ENCODE data around the gene CABP7. TPM values are rescaled to one million over a fixed set of nuclear protein-coding genes. Genes with fewer than 3 reads are reported as not detected.

The CABP7 gene
- total RNA-seq, 1 experiment from 2014 or later = not detected

DNA sequence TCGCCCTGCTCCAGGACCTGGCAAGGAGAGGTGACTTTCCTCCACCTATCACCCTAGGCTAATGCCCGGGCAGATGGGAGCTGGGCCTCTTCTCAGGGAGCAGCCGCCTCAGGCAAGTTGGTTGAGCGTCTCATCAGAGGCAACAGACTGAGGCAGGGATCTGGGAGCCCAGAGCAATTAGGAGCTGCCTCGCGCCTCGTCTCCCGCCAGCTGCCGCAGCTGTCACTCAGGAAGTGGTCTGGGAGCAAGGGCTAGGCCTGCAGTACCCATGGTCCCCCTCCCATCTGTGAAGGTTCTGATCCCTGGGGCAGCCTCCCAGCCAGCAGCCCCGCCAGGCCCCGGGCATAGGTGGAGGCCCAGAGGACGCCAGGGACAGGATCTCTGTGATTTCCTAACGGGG, 4.6 kb upstream of the CABP7 start:
- H3K4me1 ChIP-seq (ENCODE audit: low read length) = no peaks in the 10 kb centered on the region
- H3K79me2 ChIP-seq (ENCODE audit: low read length) = no peaks in the 10 kb centered on the region
- H3K9me3 ChIP-seq (ENCODE audit: low read length) = no peaks in the 10 kb centered on the region
- H3K4me2 ChIP-seq (ENCODE audit: low read depth, low read length, poor library complexity, severe bottlenecking) = no peak overlapping the region
- H3K27ac ChIP-seq (ENCODE audit: low read length) = no peak overlapping the region
- H3K9ac ChIP-seq (ENCODE audit: low read length) = no peak overlapping the region
- no peaks in the 10 kb centered on the region for H3K9me2 ChIP-seq (replicated peaks; ENCODE audit: insufficient read depth, low read length)
- H3K27me3 ChIP-seq (ENCODE audit: low read length) = no peaks in the 10 kb centered on the region
- H3K36me3 ChIP-seq (ENCODE audit: insufficient read depth, low read length) = no peaks in the 10 kb centered on the region
- H4K20me1 ChIP-seq (ENCODE audit: insufficient read depth, low read depth, low read length) = peaks cover 10% of the 10 kb centered on the region; the same call in 1 of the 2 replicates
- no peak for DNase-seq
- no peak overlapping the region for H2AFZ ChIP-seq (ENCODE audit: low read length)
- no peak overlapping the region for H3K4me3 ChIP-seq (ENCODE audit: low read length)

DNA sequence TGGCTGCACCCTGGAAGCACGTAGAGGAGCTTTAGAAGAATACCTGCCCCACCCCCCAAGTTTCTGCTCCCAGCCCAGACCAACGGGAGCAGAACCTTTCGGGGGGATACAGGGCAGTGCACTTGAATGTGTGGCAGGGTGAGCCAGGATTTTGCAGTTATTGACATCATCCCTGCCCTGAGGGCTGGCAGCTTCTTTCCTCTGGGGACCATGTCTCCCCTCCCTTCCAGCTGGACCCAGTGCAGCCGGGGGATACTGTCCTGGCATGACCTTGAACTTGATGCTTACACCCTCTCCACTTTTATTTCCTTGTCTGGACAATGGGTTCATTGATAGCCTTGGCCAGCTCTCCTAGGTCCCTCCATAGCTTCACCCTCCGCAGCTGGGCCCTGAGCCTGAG, 4.1 kb upstream of the CABP7 start:
- H3K9me2 ChIP-seq (replicated peaks; ENCODE audit: insufficient read depth, low read length) = no peaks in the 10 kb centered on the region
- H4K20me1 ChIP-seq (ENCODE audit: insufficient read depth, low read depth, low read length) = peaks cover 10% of the 10 kb centered on the region; the same call in 1 of the 2 replicates
- H3K36me3 ChIP-seq (ENCODE audit: insufficient read depth, low read length) = no peaks in the 10 kb centered on the region
- H3K27ac ChIP-seq (ENCODE audit: low read length) = no peak overlapping the region
- H3K4me1 ChIP-seq (ENCODE audit: low read length) = no peaks in the 10 kb centered on the region
- H3K4me2 ChIP-seq (ENCODE audit: low read depth, low read length, poor library complexity, severe bottlenecking) = no peak overlapping the region
- no peak overlapping the region for H3K9ac ChIP-seq (ENCODE audit: low read length)
- H2AFZ ChIP-seq (ENCODE audit: low read length) = no peak overlapping the region
- H3K4me3 ChIP-seq (ENCODE audit: low read length) = no peak overlapping the region
- H3K79me2 ChIP-seq (ENCODE audit: low read length) = no peaks in the 10 kb centered on the region
- DNase-seq = no peak
- H3K9me3 ChIP-seq (ENCODE audit: low read length) = no peaks in the 10 kb centered on the region
- no peaks in the 10 kb centered on the region for H3K27me3 ChIP-seq (ENCODE audit: low read length)

DNA sequence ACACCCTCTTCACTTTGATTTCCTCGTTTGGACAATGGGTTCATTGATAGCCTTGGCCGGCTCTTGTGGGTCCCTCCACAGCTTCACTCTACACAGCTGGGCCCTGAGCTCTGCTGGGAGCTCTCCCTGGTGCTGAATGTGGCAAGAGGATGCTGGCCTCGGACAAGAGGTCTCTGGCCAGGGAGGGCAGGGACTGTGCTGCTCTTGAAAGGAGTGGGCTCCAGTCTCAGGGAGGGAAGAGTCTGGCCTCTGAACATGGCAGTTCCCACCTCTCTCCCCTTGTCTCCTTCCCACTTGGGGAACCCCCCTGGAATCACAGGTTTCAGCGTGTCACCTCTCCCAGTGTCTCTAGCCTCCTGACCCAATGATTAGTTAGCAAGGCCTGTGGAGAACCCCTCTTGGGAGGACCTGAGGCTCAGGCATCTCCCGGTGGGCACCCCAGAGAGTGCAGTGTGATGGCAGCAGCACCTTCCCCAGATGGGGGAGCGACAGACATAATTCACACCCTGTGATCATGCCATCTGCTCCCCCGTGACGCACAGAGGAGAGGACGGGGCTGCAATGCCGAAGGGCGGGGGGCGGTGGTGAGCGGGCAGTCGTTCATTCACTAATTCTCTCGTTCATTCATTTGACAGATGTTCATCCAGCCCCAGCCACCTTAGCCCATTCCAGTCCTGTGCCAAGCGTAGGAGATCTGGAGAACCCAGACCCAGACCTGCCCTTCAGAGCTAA, 2.8 kb upstream of the CABP7 start:
- H3K4me3 ChIP-seq (ENCODE audit: low read length) = no peak overlapping the region
- H3K27ac ChIP-seq (ENCODE audit: low read length) = no peak overlapping the region
- H3K4me1 ChIP-seq (ENCODE audit: low read length) = no peaks in the 10 kb centered on the region
- H3K79me2 ChIP-seq (ENCODE audit: low read length) = no peaks in the 10 kb centered on the region
- H3K4me2 ChIP-seq (ENCODE audit: low read depth, low read length, poor library complexity, severe bottlenecking) = no peak overlapping the region
- H3K27me3 ChIP-seq (ENCODE audit: low read length) = no peaks in the 10 kb centered on the region
- H3K9me2 ChIP-seq (replicated peaks; ENCODE audit: insufficient read depth, low read length) = no peaks in the 10 kb centered on the region
- peaks cover 10% of the 10 kb centered on the region; the same call in 1 of the 2 replicates for H4K20me1 ChIP-seq (ENCODE audit: insufficient read depth, low read depth, low read length)
- H3K9me3 ChIP-seq (ENCODE audit: low read length) = no peaks in the 10 kb centered on the region
- H3K36me3 ChIP-seq (ENCODE audit: insufficient read depth, low read length) = no peaks in the 10 kb centered on the region
- peak; percentile 81 for DNase-seq
- no peak overlapping the region for H2AFZ ChIP-seq (ENCODE audit: low read length)
- no peak overlapping the region for H3K9ac ChIP-seq (ENCODE audit: low read length)

DNA sequence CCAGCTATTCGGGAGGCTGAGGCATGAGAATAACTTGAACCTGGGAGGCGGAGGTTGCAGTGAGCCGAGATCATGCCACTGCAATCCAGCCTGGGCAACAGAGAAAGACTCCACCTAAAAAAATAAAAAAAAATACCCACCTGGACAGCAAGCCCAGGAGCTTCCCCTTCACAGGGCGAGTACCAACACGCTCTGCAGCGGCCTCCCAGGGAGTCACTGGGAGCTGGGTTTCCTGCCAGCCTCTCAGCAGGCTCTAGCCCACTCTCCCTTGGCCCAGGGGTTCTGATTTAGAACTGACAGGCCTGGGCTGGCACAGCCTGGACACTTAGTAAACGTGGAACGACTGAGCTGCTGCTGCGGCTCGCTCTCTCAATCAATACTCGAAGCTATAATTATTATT, 2.0 kb upstream of the CABP7 start:
- no peak for DNase-seq
- Histone ChIP-seq H3K9ac (ENCODE audit: low read length) (no peak overlapping the region), H3K4me2 (ENCODE audit: low read depth, low read length, poor library complexity, severe bottlenecking) (no peak overlapping the region), H3K9me3 (ENCODE audit: low read length) (no peaks in the 10 kb centered on the region), H2AFZ (ENCODE audit: low read length) (no peak overlapping the region), H3K4me3 (ENCODE audit: low read length) (no peak overlapping the region), H3K4me1 (ENCODE audit: low read length) (no peaks in the 10 kb centered on the region), H3K36me3 (ENCODE audit: insufficient read depth, low read length) (no peaks in the 10 kb centered on the region), H3K79me2 (ENCODE audit: low read length) (no peaks in the 10 kb centered on the region), H3K27me3 (ENCODE audit: low read length) (no peaks in the 10 kb centered on the region), H3K9me2 (replicated peaks; ENCODE audit: insufficient read depth, low read length) (no peaks in the 10 kb centered on the region), H4K20me1 (ENCODE audit: insufficient read depth, low read depth, low read length) (peaks cover 10% of the 10 kb centered on the region; the same call in 1 of the 2 replicates), H3K27ac (ENCODE audit: low read length) (no peak overlapping the region)

DNA sequence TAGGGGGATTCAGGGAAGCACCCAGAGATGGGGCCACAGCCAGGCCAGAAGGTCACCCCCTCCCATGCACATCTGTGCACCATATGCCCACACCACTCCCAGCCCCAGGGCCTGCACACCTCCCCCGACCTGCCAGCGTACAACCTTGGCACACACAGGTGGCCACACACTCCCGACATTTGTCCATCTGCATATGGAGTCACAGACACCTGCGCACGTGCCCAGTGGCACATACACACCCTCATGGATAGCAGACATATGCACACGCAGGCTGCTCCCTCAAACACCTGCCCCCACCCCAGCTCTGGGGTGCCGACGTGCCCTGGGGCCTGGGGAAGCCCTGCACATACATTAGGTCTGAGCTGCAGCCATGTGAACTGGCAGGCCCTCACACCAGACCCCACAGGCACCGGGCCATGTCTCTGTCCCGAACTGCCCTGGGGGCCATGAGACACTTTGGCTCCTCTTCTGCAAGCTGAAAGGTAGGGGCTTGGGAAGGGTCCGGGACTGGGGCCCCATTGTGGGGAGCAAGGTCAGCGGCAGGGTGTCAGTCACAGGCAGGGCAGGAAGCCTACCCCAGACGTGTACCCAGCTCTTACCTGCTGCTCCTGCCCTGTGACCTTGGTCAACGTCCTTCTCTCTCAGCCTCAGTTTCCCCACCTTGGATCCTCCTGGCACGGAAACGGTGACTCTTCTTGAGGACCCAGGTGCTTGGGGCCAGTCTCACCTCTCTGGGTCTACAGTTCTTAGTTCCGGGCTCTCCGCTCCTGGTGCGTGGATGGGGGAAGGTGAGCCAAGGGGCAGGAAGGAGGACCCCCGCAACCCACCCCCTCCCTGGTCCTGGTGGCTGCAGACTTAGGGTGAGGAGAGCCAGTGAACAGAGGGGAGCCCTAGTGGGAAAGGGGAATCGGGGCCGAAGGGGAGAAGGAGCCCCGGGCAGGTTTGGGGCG, 579 bp upstream of the CABP7 start:
- Histone ChIP-seq H3K9ac (ENCODE audit: low read length) (no peak overlapping the region), H3K79me2 (ENCODE audit: low read length) (no peaks in the 10 kb centered on the region), H3K4me1 (ENCODE audit: low read length) (no peaks in the 10 kb centered on the region), H3K9me2 (replicated peaks; ENCODE audit: insufficient read depth, low read length) (no peaks in the 10 kb centered on the region), H3K9me3 (ENCODE audit: low read length) (no peaks in the 10 kb centered on the region), H3K27ac (ENCODE audit: low read length) (no peak overlapping the region), H2AFZ (ENCODE audit: low read length) (no peak overlapping the region), H3K4me3 (ENCODE audit: low read length) (no peak overlapping the region), H3K4me2 (ENCODE audit: low read depth, low read length, poor library complexity, severe bottlenecking) (no peak overlapping the region), H3K27me3 (ENCODE audit: low read length) (no peaks in the 10 kb centered on the region), H3K36me3 (ENCODE audit: insufficient read depth, low read length) (no peaks in the 10 kb centered on the region), H4K20me1 (ENCODE audit: insufficient read depth, low read depth, low read length) (peaks cover 10% of the 10 kb centered on the region; the same call in 1 of the 2 replicates)
- no peak for DNase-seq

DNA sequence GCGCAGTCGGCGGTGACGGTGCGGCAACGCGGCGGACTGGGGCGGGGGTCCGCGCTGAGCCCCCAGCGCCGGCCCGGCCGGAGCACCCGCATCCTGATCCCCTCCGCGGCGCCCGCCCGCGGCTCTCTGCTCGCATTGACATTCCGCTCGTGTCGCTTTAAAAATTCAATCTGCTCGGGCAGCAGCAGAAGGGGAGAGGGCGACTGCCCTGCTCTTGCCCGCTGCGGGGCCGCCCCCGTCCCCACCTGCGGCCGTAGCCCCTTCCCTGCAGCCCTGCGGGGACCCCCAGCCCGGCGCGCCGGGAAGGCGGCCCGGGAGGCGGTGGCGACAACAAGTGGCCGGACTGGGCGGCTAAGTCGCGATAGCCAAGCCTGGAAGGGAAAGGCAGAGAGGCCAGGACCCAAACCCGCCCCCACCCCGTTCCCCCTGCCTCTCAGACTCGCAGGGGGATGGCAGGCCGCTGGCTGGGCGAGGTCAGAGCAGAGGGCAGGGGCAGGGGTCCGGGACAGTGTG, 1.1 kb downstream of the CABP7 start:
- H3K4me2 ChIP-seq (ENCODE audit: low read depth, low read length, poor library complexity, severe bottlenecking) = no peak overlapping the region
- no peaks in the 10 kb centered on the region for H3K27me3 ChIP-seq (ENCODE audit: low read length)
- no peak overlapping the region for H2AFZ ChIP-seq (ENCODE audit: low read length)
- H3K36me3 ChIP-seq (ENCODE audit: insufficient read depth, low read length) = no peaks in the 10 kb centered on the region
- H3K9me3 ChIP-seq (ENCODE audit: low read length) = no peaks in the 10 kb centered on the region
- no peaks in the 10 kb centered on the region for H3K4me1 ChIP-seq (ENCODE audit: low read length)
- no peak overlapping the region for H3K27ac ChIP-seq (ENCODE audit: low read length)
- peaks cover 6% of the 10 kb centered on the region; the same call in 1 of the 2 replicates for H4K20me1 ChIP-seq (ENCODE audit: insufficient read depth, low read depth, low read length)
- H3K9me2 ChIP-seq (replicated peaks; ENCODE audit: insufficient read depth, low read length) = no peaks in the 10 kb centered on the region
- no peak for DNase-seq
- no peaks in the 10 kb centered on the region for H3K79me2 ChIP-seq (ENCODE audit: low read length)
- no peak overlapping the region for H3K4me3 ChIP-seq (ENCODE audit: low read length)
- H3K9ac ChIP-seq (ENCODE audit: low read length) = no peak overlapping the region

DNA sequence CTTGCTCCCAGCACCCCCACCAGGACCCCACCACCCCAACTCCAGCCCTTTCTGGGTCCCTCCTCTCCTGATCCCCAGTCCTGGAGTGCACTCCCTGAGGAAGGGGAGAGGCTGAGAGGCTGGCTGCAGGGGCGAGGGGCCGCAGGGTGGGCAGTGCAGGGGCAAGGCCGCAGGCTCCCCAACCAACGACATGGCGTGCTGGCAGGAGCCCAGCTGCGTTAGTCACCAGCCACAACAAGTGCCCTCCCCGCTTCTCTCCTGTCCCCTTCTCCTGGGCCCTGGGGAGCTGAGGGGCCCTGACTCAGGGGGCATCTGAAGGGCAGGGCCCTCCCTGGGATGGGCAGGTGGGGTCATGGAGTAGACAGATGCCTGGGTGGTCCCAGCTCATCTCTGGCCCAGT, 2.3 kb downstream of the CABP7 start:
- no peak for DNase-seq
- no peaks in the 10 kb centered on the region for H3K4me1 ChIP-seq (ENCODE audit: low read length)
- H3K27ac ChIP-seq (ENCODE audit: low read length) = no peak overlapping the region
- H2AFZ ChIP-seq (ENCODE audit: low read length) = no peak overlapping the region
- no peaks in the 10 kb centered on the region for H3K9me2 ChIP-seq (replicated peaks; ENCODE audit: insufficient read depth, low read length)
- H3K4me2 ChIP-seq (ENCODE audit: low read depth, low read length, poor library complexity, severe bottlenecking) = no peak overlapping the region
- no peaks in the 10 kb centered on the region for H3K36me3 ChIP-seq (ENCODE audit: insufficient read depth, low read length)
- no peaks in the 10 kb centered on the region for H3K79me2 ChIP-seq (ENCODE audit: low read length)
- no peaks in the 10 kb centered on the region for H3K9me3 ChIP-seq (ENCODE audit: low read length)
- H4K20me1 ChIP-seq (ENCODE audit: insufficient read depth, low read depth, low read length) = peaks cover 5% of the 10 kb centered on the region; the same call in 1 of the 2 replicates
- no peak overlapping the region for H3K4me3 ChIP-seq (ENCODE audit: low read length)
- H3K27me3 ChIP-seq (ENCODE audit: low read length) = no peaks in the 10 kb centered on the region
- H3K9ac ChIP-seq (ENCODE audit: low read length) = no peak overlapping the region

DNA sequence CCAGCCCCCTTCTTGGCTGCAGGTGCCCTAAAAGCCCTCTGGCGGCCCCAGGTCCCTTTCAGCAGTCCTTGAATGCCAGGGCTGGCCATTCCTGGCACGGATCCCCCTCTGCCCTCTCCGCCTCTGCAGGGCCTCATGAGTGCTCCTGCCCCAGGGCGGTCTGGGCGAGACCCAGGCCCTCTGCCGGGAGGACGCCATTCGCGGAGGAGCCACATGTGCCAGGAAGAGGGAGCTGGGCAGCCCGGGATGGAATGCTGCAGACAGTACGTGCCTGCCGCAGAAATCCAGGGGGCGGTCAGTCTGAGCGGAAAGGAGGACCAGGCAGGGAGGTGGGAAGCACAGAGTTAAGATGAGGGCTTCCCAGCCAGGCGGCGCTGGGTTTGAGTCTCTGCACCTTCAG, 2.8 kb downstream of the CABP7 start:
- DNase-seq = no peak
- no peaks in the 10 kb centered on the region for H3K27me3 ChIP-seq (ENCODE audit: low read length)
- no peak overlapping the region for H3K9ac ChIP-seq (ENCODE audit: low read length)
- H3K4me3 ChIP-seq (ENCODE audit: low read length) = no peak overlapping the region
- H3K4me2 ChIP-seq (ENCODE audit: low read depth, low read length, poor library complexity, severe bottlenecking) = no peak overlapping the region
- H3K9me3 ChIP-seq (ENCODE audit: low read length) = no peaks in the 10 kb centered on the region
- H3K4me1 ChIP-seq (ENCODE audit: low read length) = no peaks in the 10 kb centered on the region
- H3K9me2 ChIP-seq (replicated peaks; ENCODE audit: insufficient read depth, low read length) = no peaks in the 10 kb centered on the region
- H3K27ac ChIP-seq (ENCODE audit: low read length) = no peak overlapping the region
- H3K36me3 ChIP-seq (ENCODE audit: insufficient read depth, low read length) = no peaks in the 10 kb centered on the region
- peaks cover 5% of the 10 kb centered on the region; the same call in 1 of the 2 replicates for H4K20me1 ChIP-seq (ENCODE audit: insufficient read depth, low read depth, low read length)
- H2AFZ ChIP-seq (ENCODE audit: low read length) = no peak overlapping the region
- H3K79me2 ChIP-seq (ENCODE audit: low read length) = no peaks in the 10 kb centered on the region
